GM18508 (cell line): Measurements from ENCODE around the gene SPATS2.

Experiments
- ATAC-seq: cut with Tn5 transposase; IDR thresholded peaks from one replicate; pipeline ENCODE4 v1.9.1; 2021; ENCODE audit warnings: moderate number of reproducible peaks; ENCODE audit not compliant: insufficient read depth, unreplicated experiment

The SPATS2 gene

GRCh38 chr12:49548481-49548821 is 181.2 kb downstream of the SPATS2 start:
- no peak for ATAC-seq

- ATAC-seq, result no peak
These were observed 181.8 kb downstream of the SPATS2 start for GRCh38 chr12:49548822-49549648.

GRCh38 chr12:49549735-49550692 is 182.8 kb downstream of the SPATS2 start:
- no peak for ATAC-seq

GRCh38 chr12:49550693-49551252 is 183.5 kb downstream of the SPATS2 start:
- no peak for ATAC-seq

GRCh38 chr12:49552014-49552413 is 184.8 kb downstream of the SPATS2 start:
- no peak for ATAC-seq

GRCh38 chr12:49552425-49552824 is 185.2 kb downstream of the SPATS2 start:
- ATAC-seq, result no peak

- no peak for ATAC-seq
These were observed 185.6 kb downstream of the SPATS2 start for GRCh38 chr12:49552899-49553298.

- ATAC-seq, result no peak
These were observed 186.3 kb downstream of the SPATS2 start for GRCh38 chr12:49553512-49554088.

GRCh38 chr12:49554266-49554665 is 187.0 kb downstream of the SPATS2 start:
- ATAC-seq, result no peak

- ATAC-seq, result no peak
These were observed 188.5 kb downstream of the SPATS2 start for GRCh38 chr12:49555631-49556390.

- no peak for ATAC-seq
These were observed 189.3 kb downstream of the SPATS2 start for GRCh38 chr12:49556391-49557186.

GRCh38 chr12:49557187-49557916 is 190.1 kb downstream of the SPATS2 start:
- no peak for ATAC-seq

GRCh38 chr12:49557917-49558215 is 190.6 kb downstream of the SPATS2 start:
- no peak for ATAC-seq

- no peak for ATAC-seq
These were observed 191.3 kb downstream of the SPATS2 start for GRCh38 chr12:49558526-49558925.

- ATAC-seq, result no peak
These were observed 191.9 kb downstream of the SPATS2 start for GRCh38 chr12:49559011-49559675.

GRCh38 chr12:49560695-49561094 is 193.4 kb downstream of the SPATS2 start:
- ATAC-seq, result no peak

- no peak for ATAC-seq
These were observed 195.0 kb downstream of the SPATS2 start for GRCh38 chr12:49562233-49562632.

- ATAC-seq, result no peak
These were observed 195.6 kb downstream of the SPATS2 start for GRCh38 chr12:49562831-49563230.
